OCI-LY1 (cell line): Measurements from ENCODE around the gene C6orf118.

Experiments used
- EZH2 ChIP-seq: fragments of 200-600 bp; sonication (generic), shearing (Covaris generic); IDR thresholded peaks from 2 replicates; pipeline ENCODE4 v1.8.0; 2017; ENCODE audit warnings: borderline replicate concordance, mixed run types, mild to moderate bottlenecking, antibody characterized with exemption, low read length, moderate library complexity, mixed read lengths
- TF ChIP-seq, protein P1 (sequence below): fragments of 200-600 bp; sonication (generic), shearing (Covaris generic); IDR thresholded peaks from 2 replicates; pipeline ENCODE4 v1.5.1; 2017; ENCODE audit warnings: mild to moderate bottlenecking, antibody characterized with exemption, low read length, moderate library complexity, mixed read lengths

DNA sequence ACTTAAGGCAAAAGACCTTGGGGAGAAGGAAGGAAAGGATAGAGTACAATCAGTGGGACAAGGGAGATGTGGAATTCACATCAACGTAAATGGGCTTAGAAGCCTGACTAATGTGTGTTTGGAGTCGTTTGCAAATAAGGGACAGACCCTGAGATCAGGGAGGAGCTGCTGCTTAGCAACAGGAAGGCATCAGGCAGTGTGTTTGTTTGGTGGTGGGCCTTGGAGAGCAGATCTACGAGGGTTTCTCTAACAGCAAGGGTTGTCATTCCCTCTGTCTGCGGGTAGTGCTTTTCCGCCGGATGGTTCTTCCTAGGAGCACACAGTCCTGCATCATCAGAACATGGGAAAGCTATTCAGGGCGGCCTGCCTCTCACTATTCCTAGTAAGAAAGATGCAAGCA lies 40.4 kb downstream of the C6orf118 start:
- TF ChIP-seq, protein P1, sequence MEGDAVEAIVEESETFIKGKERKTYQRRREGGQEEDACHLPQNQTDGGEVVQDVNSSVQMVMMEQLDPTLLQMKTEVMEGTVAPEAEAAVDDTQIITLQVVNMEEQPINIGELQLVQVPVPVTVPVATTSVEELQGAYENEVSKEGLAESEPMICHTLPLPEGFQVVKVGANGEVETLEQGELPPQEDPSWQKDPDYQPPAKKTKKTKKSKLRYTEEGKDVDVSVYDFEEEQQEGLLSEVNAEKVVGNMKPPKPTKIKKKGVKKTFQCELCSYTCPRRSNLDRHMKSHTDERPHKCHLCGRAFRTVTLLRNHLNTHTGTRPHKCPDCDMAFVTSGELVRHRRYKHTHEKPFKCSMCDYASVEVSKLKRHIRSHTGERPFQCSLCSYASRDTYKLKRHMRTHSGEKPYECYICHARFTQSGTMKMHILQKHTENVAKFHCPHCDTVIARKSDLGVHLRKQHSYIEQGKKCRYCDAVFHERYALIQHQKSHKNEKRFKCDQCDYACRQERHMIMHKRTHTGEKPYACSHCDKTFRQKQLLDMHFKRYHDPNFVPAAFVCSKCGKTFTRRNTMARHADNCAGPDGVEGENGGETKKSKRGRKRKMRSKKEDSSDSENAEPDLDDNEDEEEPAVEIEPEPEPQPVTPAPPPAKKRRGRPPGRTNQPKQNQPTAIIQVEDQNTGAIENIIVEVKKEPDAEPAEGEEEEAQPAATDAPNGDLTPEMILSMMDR, result no peak
- no peak for TF ChIP-seq EZH2
